HCT116 (cell line): Measurements from ENCODE around the gene TNFRSF25.

ENCODE experiments used
- CTCF ChIP-seq, 3 experiments: fragments of 200-600 bp in 1 of 3; sonication (generic) in 1 of 3; IDR thresholded peaks in 2 of 3; conservative IDR thresholded peaks in 1 of 3; 2 replicates each; pipeline ENCODE4 v1.5.1; 2012 to 2017; ENCODE audit warnings: low read depth in 2 of 3, low read length in 2 of 3, antibody characterized with exemption in 1 of 3, borderline replicate concordance in 1 of 3, control low read depth in 1 of 3, mild to moderate bottlenecking in 1 of 3, mixed read lengths in 1 of 3, mixed run types in 1 of 3, moderate library complexity in 1 of 3; ENCODE audit not compliant: insufficient read depth in 1 of 3
- EZH2 ChIP-seq: fragments of 200-600 bp; sonication (generic); IDR thresholded peaks from 2 replicates; pipeline ENCODE4 v1.6.1; 2017; ENCODE audit warnings: antibody characterized with exemption, mixed run types
- FOSL1 ChIP-seq: IDR thresholded peaks from 2 replicates; pipeline ENCODE4 v1.6.1; 2012; ENCODE audit warnings: low read depth
- POLR2A ChIP-seq: IDR thresholded peaks from 2 replicates; pipeline ENCODE4 v1.7.0; 2011; ENCODE audit warnings: borderline replicate concordance; ENCODE audit not compliant: insufficient read depth, insufficient read length; ENCODE audit errors: extremely low read depth
- POLR2AphosphoS5 ChIP-seq: IDR thresholded peaks from 2 replicates; pipeline ENCODE4 v1.6.1; 2011; ENCODE audit warnings: mild to moderate bottlenecking, low read depth, low read length, moderate library complexity
- SRF ChIP-seq: IDR thresholded peaks from 2 replicates; pipeline ENCODE4 v1.6.1; 2012; ENCODE audit warnings: low read depth
- TF ChIP-seq, protein P1 (sequence below): IDR thresholded peaks from 2 replicates; pipeline ENCODE4 v1.6.1; 2012; ENCODE audit warnings: low read depth

- TF ChIP-seq FOSL1 (no peak), POLR2AphosphoS5 (no peak), CTCF (IDR thresholded peaks at IDR 0.05 in 2 of 3, conservative IDR thresholded peaks at IDR 0.05 in 1 of 3; ENCODE audit: borderline replicate concordance in 1 of 3, insufficient read depth in 1 of 3, low read depth in 2 of 3, low read length in 2 of 3) (no peak), SRF (no peak), POLR2A (no peak), EZH2 (no peak)
- TF ChIP-seq, protein P1, sequence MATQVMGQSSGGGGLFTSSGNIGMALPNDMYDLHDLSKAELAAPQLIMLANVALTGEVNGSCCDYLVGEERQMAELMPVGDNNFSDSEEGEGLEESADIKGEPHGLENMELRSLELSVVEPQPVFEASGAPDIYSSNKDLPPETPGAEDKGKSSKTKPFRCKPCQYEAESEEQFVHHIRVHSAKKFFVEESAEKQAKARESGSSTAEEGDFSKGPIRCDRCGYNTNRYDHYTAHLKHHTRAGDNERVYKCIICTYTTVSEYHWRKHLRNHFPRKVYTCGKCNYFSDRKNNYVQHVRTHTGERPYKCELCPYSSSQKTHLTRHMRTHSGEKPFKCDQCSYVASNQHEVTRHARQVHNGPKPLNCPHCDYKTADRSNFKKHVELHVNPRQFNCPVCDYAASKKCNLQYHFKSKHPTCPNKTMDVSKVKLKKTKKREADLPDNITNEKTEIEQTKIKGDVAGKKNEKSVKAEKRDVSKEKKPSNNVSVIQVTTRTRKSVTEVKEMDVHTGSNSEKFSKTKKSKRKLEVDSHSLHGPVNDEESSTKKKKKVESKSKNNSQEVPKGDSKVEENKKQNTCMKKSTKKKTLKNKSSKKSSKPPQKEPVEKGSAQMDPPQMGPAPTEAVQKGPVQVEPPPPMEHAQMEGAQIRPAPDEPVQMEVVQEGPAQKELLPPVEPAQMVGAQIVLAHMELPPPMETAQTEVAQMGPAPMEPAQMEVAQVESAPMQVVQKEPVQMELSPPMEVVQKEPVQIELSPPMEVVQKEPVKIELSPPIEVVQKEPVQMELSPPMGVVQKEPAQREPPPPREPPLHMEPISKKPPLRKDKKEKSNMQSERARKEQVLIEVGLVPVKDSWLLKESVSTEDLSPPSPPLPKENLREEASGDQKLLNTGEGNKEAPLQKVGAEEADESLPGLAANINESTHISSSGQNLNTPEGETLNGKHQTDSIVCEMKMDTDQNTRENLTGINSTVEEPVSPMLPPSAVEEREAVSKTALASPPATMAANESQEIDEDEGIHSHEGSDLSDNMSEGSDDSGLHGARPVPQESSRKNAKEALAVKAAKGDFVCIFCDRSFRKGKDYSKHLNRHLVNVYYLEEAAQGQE, result no peak
Measured at GRCh38 chr1:6491966-6492365, 26.0 kb upstream of the TNFRSF25 start.
